H9 (cell line): ENCODE measurements around the gene C5orf22. TPM values are rescaled to one million over a fixed set of nuclear protein-coding genes. Genes with fewer than 3 reads are reported as not detected.

Source experiments
- DNase-seq: peaks from one replicate; pipeline ENCODE4 v3.0.0-alpha.2; 2017
- H2AFZ ChIP-seq: one replicate; pipeline ENCODE4 v1.6.1; 2013; ENCODE audit warnings: mild to moderate bottlenecking, low read length, control low read depth, moderate library complexity
- H2AK5ac ChIP-seq: 2 replicates; pipeline ENCODE4 v1.6.1; 2013; ENCODE audit warnings: low read length, control low read depth, mixed read lengths; ENCODE audit not compliant: insufficient read length
- H2BK120ac ChIP-seq: one replicate; pipeline ENCODE4 v1.6.1; 2013; ENCODE audit warnings: low read depth, mild to moderate bottlenecking, low read length, control low read depth, inconsistent platforms; ENCODE audit not compliant: poor library complexity, severe bottlenecking
- H2BK12ac ChIP-seq: 2 replicates; pipeline ENCODE4 v1.6.1; 2013; ENCODE audit warnings: low read length, control low read depth, mixed read lengths, low read depth; ENCODE audit not compliant: insufficient read length
- H2BK15ac ChIP-seq: 2 replicates; pipeline ENCODE4 v1.6.1; 2013; ENCODE audit warnings: low read depth, low read length, control low read depth
- H2BK20ac ChIP-seq: one replicate; pipeline ENCODE4 v1.6.1; 2013; ENCODE audit warnings: low read depth, mild to moderate bottlenecking, low read length, control low read depth, inconsistent platforms; ENCODE audit not compliant: poor library complexity, severe bottlenecking
- H2BK5ac ChIP-seq: 2 replicates; pipeline ENCODE4 v1.6.1; 2013; ENCODE audit warnings: low read length, control low read depth, mixed read lengths; ENCODE audit not compliant: insufficient read length
- H3K14ac ChIP-seq: 2 replicates; pipeline ENCODE4 v1.6.1; 2013; ENCODE audit warnings: low read length, control low read depth; ENCODE audit not compliant: insufficient read depth
- H3K18ac ChIP-seq: 2 replicates; pipeline ENCODE4 v1.6.1; 2013; ENCODE audit warnings: low read depth, mild to moderate bottlenecking, mixed read lengths, low read length, control low read depth; ENCODE audit not compliant: insufficient read length
- H3K23ac ChIP-seq: 2 replicates; pipeline ENCODE4 v1.6.1; 2013; ENCODE audit warnings: low read length, control low read depth, mixed read lengths, low read depth; ENCODE audit not compliant: insufficient read length
- H3K23me2 ChIP-seq: 2 replicates; pipeline ENCODE4 v1.6.1; 2013; ENCODE audit warnings: low read depth, mild to moderate bottlenecking, mixed read lengths, low read length, control low read depth; ENCODE audit not compliant: insufficient read length, poor library complexity, severe bottlenecking
- H3K27ac ChIP-seq: 2 replicates; pipeline ENCODE4 v1.5.1; 2013; ENCODE audit warnings: low read length, control low read depth, mixed read lengths, low read depth; ENCODE audit not compliant: insufficient read length
- H3K27me3 ChIP-seq: 2 replicates; pipeline ENCODE4 v1.6.1; 2013; ENCODE audit warnings: low read length, control low read depth, inconsistent platforms; ENCODE audit not compliant: insufficient read depth
- H3K4ac ChIP-seq: 2 replicates; pipeline ENCODE4 v1.6.1; 2013; ENCODE audit warnings: low read depth, mild to moderate bottlenecking, control low read depth, inconsistent platforms, low read length, moderate library complexity
- H3K4me1 ChIP-seq: 2 replicates; pipeline ENCODE4 v1.6.1; 2013; ENCODE audit warnings: low read length, control low read depth, inconsistent platforms; ENCODE audit not compliant: insufficient read depth
- H3K4me2 ChIP-seq: 2 replicates; pipeline ENCODE4 v1.6.1; 2013; ENCODE audit warnings: low read length, control low read depth, mixed read lengths; ENCODE audit not compliant: insufficient read length, insufficient read depth
- H3K56ac ChIP-seq: 2 replicates; pipeline ENCODE4 v1.6.1; 2013; ENCODE audit warnings: low read depth, mild to moderate bottlenecking, mixed read lengths, low read length, control low read depth; ENCODE audit not compliant: insufficient read length
- H3K79me1 ChIP-seq: 2 replicates; pipeline ENCODE4 v1.6.1; 2013; ENCODE audit warnings: low read depth, mild to moderate bottlenecking, moderate library complexity, low read length, control low read depth, inconsistent platforms; ENCODE audit not compliant: insufficient read depth, poor library complexity, severe bottlenecking
- H3K79me2 ChIP-seq: 2 replicates; pipeline ENCODE4 v1.6.1; 2013; ENCODE audit warnings: low read length, control low read depth, inconsistent platforms; ENCODE audit not compliant: insufficient read depth
- H3K9ac ChIP-seq: 2 replicates; pipeline ENCODE4 v1.6.1; 2013; ENCODE audit warnings: low read length, control low read depth, mixed read lengths; ENCODE audit not compliant: insufficient read length; ENCODE audit errors: extremely low read depth
- H3K9me3 ChIP-seq: one replicate; pipeline ENCODE4 v1.6.1; 2013; ENCODE audit warnings: low read depth, low read length, inconsistent platforms; ENCODE audit not compliant: control insufficient read depth
- H3T11ph ChIP-seq: one replicate; pipeline ENCODE4 v1.6.1; 2013; ENCODE audit warnings: mild to moderate bottlenecking, low read length, control low read depth, inconsistent platforms
- H4K20me1 ChIP-seq: one replicate; pipeline ENCODE4 v1.6.1; 2013; ENCODE audit not compliant: control insufficient read depth, insufficient read length, insufficient read depth
- H4K5ac ChIP-seq: 2 replicates; pipeline ENCODE4 v1.6.1; 2013; ENCODE audit warnings: low read depth, mild to moderate bottlenecking, mixed read lengths, low read length, control low read depth; ENCODE audit not compliant: insufficient read length
- H4K8ac ChIP-seq: replicated peaks from 2 replicates; pipeline ENCODE4 v1.6.1; 2013; ENCODE audit warnings: low read length, control low read depth, mixed read lengths, low read depth; ENCODE audit not compliant: insufficient read length
- H4K91ac ChIP-seq: 2 replicates; pipeline ENCODE4 v1.6.1; 2013; ENCODE audit warnings: low read depth, mild to moderate bottlenecking, moderate library complexity, mixed read lengths, low read length, control low read depth; ENCODE audit not compliant: insufficient read length
- H3K27ac Mint-ChIP-seq, 3 experiments: 2 replicates in 2 of 3; 3 replicates in 1 of 3; pipeline ENCODE4 v1.8.0; 2020 to 2021; ENCODE audit warnings: mixed read lengths in 3 of 3, mild to moderate bottlenecking in 1 of 3, moderate library complexity in 1 of 3
- H3K27me3 Mint-ChIP-seq: 2 replicates; pipeline ENCODE4 v1.8.0; 2021; ENCODE audit warnings: low read depth, mild to moderate bottlenecking, moderate library complexity, mixed read lengths
- H3K36me3 Mint-ChIP-seq, 3 experiments: 2 replicates in 2 of 3; 3 replicates in 1 of 3; pipeline ENCODE4 v1.8.0; 2020 to 2021; ENCODE audit warnings: low read depth in 3 of 3, mixed read lengths in 3 of 3; ENCODE audit not compliant: insufficient read depth in 1 of 3
- H3K4me1 Mint-ChIP-seq, 2 experiments: 2 replicates each; pipeline ENCODE4 v1.8.0; 2020; ENCODE audit warnings: mixed read lengths in 2 of 2
- H3K4me3 Mint-ChIP-seq, 2 experiments: 2 replicates in 1 of 2; 3 replicates in 1 of 2; pipeline ENCODE4 v1.8.0; 2020 to 2021; ENCODE audit warnings: mild to moderate bottlenecking in 2 of 2, mixed read lengths in 2 of 2, moderate library complexity in 1 of 2
- H3K9me3 Mint-ChIP-seq, 2 experiments: 2 replicates in 1 of 2; 3 replicates in 1 of 2; pipeline ENCODE4 v1.8.0; 2020; ENCODE audit warnings: mild to moderate bottlenecking in 2 of 2, mixed read lengths in 2 of 2, moderate library complexity in 1 of 2
- CTCF ChIP-seq: fragments of 200-600 bp; sonication (generic); conservative IDR thresholded peaks from 3 replicates; pipeline ENCODE4 v1.8.0; 2021; ENCODE audit warnings: antibody characterized with exemption, mild to moderate bottlenecking
- WGBS: extraction: QIAGEN DNeasy Blood & Tissue Kit; methylation state at CpG from one replicate; pipeline ENCODE4 v1.1.7; 2013; ENCODE audit warnings: missing lambda C conversion rate, low lambda C conversion rate, mixed read lengths; ENCODE audit not compliant: insufficient read length; ENCODE audit errors: extremely low coverage; 5-methylcytosine and 5-hydroxymethylcytosine counted together
- total RNA-seq: library from RNA; stranded (reverse); gene quantifications from 2 replicates; pipeline ENCODE4 v1.2.1, GENCODE V29; 2021

The C5orf22 gene
- total RNA-seq, 1 experiment from 2014 or later, result 34.0 TPM

GRCh38 chr5:31495336-31495735 lies 36.8 kb upstream of the C5orf22 start:
- WGBS, result no CpG with 5 or more reads among the region's 4 CpGs

More at GRCh38 chr5:31495336-31495735, 36.8 kb upstream of the C5orf22 start:
- Histone ChIP-seq H3K4ac (no peak overlapping the region), H3K4me2 (no peak overlapping the region), H3K4me1 (peaks cover 11% of the 10 kb centered on the region), H3K23me2 (no peaks in the 10 kb centered on the region), H4K5ac (no peak overlapping the region), H3K14ac (no peak overlapping the region), H2BK12ac (no peak overlapping the region), H4K20me1 (no peaks in the 10 kb centered on the region), H2BK20ac (no peak overlapping the region), H2AFZ (no peak overlapping the region), H3K9ac (no peak overlapping the region), H3K23ac (no peak overlapping the region), H3K18ac (no peak overlapping the region), H2AK5ac (no peak overlapping the region), H3K27me3 (no peaks in the 10 kb centered on the region; the same call in 1 of the 2 replicates), H2BK15ac (no peak overlapping the region), H4K91ac (no peak overlapping the region), H3K79me2 (no peaks in the 10 kb centered on the region), H3K27ac (no peak overlapping the region), H3K56ac (no peak overlapping the region), H2BK120ac (no peak overlapping the region), H3K9me3 (no peaks in the 10 kb centered on the region), H2BK5ac (no peak overlapping the region), H3K79me1 (no peaks in the 10 kb centered on the region), H4K8ac (no peak overlapping the region), H3T11ph (no peak overlapping the region)
- H3K4me3 Mint-ChIP-seq, result no peak overlapping the region
- H3K9me3 Mint-ChIP-seq, result no peaks in the 10 kb centered on the region
- H3K27me3 Mint-ChIP-seq, result no peaks in the 10 kb centered on the region
- 0 out of 7 replicates have a peak overlapping the region, but pooled peaks of 1 of the 3 experiments have one; percentile 77 for H3K27ac Mint-ChIP-seq
- TF ChIP-seq CTCF, result no peak
- DNase-seq, result no peak
- H3K4me1 Mint-ChIP-seq, result peaks cover 6 to 11% of the 10 kb centered on the region in 2 experiments
- peaks cover 17 to 90% (median 78%) of the 10 kb centered on the region in 3 experiments; a peak in 6 of 7 replicates for H3K36me3 Mint-ChIP-seq
